Ovary (tissue), 3 donors: ENCODE results near the gene CCDC187.

Experiments
- CTCF ChIP-seq, 3 donors: fragments of 450-650 bp in 2 of 3; fragments of 200-600 bp in 1 of 3; IDR thresholded peaks; one replicate each; pipeline versions ENCODE4 v1.5.1 to v1.8.0; 2016 to 2022; ENCODE audit warnings: antibody characterized with exemption in 3 of 3, mild to moderate bottlenecking in 1 of 3
- POLR2A ChIP-seq: fragments of 450-650 bp; IDR thresholded peaks from one replicate; pipeline ENCODE4 v1.6.1; 2017; ENCODE audit warnings: antibody characterized with exemption, mild to moderate bottlenecking, moderate library complexity
- donor health status: DM: no; HTN: no; CAD: no.

GRCh38 chr9:136273244-136273865 is 30.5 kb downstream of the CCDC187 start:
- TF ChIP-seq CTCF (IDR thresholded peaks at IDR 0.05) (no peak), POLR2A (no peak)
